Activated CD4-positive, alpha-beta T cell treated with anti-CD3 and anti-CD28 coated beads, Interleukin-2, Interleukin-6, amounts not matched to agents 100 ng/mL and 50 ng/mL, durations not matched to agents 16 hours and 8 hours (primary cell): ENCODE data around the gene ARPC5.
"Not testable (repeated sequence)": the region's sequence is repeated elsewhere in the genome, so short reads cannot be mapped to it uniquely, and the experiment has no call there.

ENCODE experiments used
- DNase-seq: peaks from one replicate; pipeline ENCODE4 v3.0.0-alpha.2; 2020

ARPC5 gene

DNA sequence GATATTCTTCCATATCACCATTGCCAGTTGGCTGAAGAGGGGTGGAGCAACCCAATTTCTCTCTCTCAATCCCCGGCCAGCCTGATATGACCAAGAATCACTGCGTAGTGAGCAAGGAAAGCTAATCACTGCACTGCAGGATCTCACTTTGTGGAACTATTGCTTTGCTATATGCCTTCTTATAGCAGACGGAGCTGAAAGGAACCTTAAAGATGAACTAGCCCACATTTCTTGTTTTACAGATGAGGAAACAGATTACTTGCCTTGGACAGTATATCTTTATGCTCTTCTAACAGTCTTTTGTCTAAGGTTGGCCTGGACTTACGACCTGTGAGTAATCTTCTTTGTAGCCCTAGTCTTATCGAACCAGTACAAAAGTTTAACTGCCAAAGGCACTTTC, 9.9 kb upstream of the ARPC5 start:
- no peak for DNase-seq

- no peak for DNase-seq
These were observed 6.6 kb upstream of the ARPC5 start for GRCh38 chr1:183642166-183642565.

DNA sequence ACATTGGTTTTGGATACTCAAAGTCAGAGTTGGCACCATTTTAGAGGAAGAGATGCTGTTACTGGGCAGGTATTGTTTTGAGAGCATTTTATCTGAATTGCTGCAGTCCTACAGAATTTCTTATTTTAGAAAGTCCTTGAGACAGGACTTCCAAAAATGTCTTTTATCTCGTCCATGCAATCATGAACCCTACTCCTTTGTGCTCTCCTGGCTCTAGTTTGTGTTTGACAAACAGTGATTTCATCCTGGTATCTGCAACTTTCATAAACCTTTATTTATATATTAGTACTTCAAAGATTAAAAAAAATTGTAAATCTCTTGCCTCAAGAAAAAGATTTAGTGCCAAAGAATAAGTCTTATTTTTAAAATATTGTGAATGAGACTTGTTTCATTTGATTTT, 4.6 kb upstream of the ARPC5 start:
- no peak for DNase-seq

DNA sequence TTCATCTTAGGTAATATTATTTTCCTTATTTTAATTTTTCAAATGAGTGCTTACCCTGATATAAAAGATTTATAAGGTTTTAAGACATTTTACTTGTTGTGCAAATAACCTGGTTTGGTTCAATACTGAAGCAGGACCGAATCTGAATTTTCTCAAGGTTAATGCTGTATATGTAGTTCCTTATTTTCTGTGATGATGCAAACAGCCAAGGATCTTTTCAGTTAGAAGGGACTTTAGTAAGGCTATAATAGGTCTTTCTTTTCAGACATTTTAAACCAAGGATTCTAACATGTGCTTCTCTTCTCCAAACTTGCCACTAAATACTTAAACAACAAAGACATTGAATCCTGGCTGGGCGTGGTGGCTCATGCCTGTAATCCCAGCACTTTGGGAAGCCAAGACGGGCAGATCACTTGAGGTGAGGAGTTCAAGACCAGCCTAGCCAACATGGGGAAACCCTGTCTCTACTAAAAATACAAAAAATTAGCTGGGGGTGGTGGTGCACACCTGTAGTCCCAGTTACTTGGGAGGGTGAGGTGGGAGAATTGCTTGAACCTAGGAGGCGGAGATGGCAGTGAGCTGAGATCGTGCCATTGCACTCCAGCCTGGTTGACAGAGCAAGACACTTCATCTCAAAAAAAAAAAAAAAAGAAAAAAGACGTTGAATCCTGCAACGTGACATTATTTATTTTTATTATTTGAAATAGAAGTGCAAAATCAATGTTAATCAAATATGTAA, 3.2 kb upstream of the ARPC5 start:
- no peak for DNase-seq

DNA sequence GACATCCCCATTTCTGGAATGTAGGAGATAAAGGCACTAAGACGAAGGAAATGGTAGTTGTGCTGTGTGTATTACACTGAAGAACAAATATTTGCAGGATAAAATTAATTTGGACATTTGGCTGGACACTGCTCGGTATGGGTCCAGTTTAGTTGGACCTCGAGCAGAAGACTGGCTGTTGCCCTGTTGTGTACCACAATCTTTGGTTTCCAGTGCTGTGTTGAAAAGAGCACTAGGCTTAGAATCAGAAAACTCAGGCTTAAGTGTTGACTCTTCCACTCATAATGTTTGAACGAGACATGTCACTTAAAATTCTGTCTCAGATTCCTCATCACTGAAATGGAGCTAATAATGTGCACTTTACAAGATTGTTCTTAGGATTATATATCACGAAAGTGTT, 1.2 kb upstream of the ARPC5 start:
- no peak for DNase-seq

DNA sequence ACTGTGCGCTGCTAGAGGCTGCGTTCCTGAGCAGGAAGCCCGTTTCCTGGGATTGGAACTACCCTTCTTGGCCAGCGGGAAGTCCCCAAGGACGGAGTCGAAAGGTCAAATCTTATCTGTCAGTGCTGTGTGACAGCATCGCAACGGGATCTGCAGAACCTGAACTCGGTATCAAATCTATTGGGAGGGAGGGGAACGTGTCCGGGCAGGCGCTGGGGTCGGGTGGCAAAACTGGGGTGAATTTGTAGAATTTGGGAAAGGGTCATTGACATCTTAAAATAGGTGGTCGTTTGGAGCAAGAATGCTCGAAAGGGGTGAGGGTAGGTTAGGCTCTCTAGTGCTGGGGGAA, 725 bp upstream of the ARPC5 start:
- no peak for DNase-seq

- no peak for DNase-seq
These were observed 431 bp downstream of the ARPC5 start for GRCh38 chr1:183635099-183635605.

DNA sequence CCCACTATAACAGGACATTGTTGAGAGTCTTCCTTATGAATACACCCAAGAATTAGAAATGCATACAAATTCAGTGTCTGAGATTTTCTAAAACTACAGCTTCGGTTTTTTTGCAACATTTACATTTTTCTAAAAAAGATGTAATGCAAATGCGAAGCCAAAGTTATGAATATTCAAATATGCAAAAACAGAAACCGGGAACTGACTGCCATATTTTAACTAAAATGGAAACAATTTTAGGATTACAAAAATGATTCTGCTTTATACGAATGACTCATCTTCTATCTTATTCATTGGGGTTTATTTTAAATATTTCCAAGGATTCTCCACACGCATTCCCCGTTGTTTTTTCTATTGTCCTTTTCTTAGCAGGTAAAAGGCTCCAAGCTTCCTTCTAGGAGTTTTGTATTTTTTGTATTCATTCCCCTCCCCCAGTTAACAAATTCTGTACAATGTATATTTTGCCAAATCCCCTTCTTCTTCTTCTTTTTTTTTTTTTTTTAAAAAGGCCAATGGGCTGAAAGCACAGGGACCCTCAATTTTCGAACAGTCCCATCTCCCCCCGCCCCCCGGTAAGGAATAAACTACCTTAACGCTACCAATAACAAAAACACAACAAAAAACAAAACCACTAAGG, 1.0 kb downstream of the ARPC5 start:
- no peak for DNase-seq

DNA sequence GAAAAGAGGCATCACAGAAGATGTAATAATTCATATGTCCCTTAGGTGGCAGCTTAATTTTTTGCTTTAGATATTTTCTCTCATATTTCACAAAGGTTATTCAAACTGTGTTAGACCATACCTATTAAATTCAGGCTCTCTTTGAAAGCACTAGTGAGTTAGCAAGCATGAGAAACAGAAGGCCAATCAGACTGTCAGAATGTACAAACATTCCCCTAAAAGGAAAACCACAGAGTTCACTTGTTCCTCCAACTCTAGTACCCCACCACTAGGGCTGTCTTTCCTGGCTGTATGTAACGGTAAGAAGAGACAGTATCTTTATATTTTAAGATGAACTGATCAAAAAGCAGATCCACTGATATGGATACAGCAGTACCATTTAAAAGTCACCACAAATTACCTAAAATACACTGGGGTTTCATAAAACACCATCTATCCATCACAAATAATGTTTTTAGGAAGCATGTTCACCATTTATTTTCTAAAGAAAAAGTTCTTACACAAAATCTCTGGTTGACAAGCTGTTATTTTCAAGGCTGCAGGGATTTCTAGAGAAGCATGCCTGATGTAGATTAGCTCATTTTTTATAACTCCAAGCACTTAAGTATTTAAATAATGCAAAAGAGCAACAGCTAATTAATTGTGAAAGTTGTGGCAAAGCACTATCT, 1.8 kb downstream of the ARPC5 start:
- DNase-seq: peak; percentile 81

DNA sequence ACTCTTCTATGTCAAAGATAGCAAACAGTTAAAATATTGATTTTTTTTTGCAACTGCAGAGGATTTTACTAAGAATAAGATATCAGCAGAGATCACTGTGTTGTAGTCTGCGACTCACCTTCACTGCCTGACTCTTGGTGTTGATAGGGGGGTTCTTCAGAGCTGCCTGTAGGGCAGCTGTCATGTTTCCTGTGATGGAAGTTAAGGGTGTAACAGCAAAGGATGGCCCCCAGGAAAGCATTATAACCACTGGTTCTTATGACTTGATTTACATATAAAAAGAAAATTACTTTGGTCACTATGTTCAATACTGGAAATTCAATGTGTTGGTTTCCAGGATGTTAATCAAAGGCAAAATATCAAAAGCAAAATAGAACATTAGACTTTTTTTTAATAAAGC, 2.6 kb downstream of the ARPC5 start:
- DNase-seq: peak; percentile 56

DNA sequence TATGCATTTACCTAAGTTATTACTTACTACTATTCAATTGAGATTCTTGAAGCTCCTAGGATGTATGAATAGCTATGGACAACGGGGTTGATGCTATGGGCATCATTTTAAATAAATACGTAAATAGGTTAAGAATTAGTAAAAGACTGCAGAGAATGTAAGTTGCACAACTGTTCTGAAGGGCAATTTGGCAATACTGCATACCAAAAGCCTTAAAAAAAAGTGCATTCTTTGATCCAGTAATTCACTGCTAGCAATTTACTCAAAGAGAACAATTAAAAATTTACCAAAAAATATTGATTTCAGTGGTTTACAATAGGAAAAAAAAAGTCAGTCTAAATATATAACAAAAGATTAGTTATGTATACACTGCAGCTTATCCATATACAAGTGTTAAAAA, 3.5 kb downstream of the ARPC5 start:
- no peak for DNase-seq

DNA sequence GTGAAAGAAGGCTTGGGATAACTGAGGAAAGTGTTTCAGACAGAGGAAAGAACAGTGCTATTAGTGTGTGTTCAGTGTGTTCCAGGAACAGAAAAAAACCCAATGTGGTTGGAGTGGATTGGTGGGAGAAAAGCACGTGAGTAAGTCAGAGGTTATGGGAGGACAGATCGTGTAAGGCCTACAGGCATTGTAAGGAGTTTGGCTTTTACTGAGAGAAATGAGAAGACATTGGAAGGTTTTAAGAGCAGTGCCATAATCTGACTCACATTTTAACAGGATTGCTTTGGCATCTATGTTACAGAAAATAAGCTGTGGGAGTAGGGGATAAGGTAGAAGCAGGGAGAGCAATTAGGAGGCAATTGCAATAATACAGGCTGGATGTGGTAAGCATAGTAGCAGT, 4.8 kb downstream of the ARPC5 start:
- no peak for DNase-seq

DNA sequence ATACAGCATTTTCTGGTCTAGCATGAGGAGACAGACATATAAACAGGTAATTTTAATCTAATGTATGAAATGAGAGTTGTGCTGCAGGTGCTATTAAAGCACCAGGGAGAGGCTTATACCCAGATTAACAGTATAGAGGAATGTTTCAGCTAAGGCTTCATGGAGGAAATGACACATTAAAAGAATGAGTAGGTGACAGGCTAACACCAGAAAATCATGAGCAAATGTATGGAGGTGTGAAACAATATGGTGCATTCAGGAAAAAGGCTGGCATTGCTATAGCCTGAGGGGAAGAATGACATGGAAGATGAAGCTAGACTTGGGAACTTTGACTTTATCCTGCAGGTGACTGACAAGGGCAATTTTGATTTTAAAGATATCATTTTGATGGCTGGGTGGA, 7.0 kb downstream of the ARPC5 start:
- DNase-seq: peak; percentile 38

GRCh38 chr1:183626236-183626635, 9.3 kb downstream of the ARPC5 start:
- DNase-seq: not testable (repeated sequence)

DNA sequence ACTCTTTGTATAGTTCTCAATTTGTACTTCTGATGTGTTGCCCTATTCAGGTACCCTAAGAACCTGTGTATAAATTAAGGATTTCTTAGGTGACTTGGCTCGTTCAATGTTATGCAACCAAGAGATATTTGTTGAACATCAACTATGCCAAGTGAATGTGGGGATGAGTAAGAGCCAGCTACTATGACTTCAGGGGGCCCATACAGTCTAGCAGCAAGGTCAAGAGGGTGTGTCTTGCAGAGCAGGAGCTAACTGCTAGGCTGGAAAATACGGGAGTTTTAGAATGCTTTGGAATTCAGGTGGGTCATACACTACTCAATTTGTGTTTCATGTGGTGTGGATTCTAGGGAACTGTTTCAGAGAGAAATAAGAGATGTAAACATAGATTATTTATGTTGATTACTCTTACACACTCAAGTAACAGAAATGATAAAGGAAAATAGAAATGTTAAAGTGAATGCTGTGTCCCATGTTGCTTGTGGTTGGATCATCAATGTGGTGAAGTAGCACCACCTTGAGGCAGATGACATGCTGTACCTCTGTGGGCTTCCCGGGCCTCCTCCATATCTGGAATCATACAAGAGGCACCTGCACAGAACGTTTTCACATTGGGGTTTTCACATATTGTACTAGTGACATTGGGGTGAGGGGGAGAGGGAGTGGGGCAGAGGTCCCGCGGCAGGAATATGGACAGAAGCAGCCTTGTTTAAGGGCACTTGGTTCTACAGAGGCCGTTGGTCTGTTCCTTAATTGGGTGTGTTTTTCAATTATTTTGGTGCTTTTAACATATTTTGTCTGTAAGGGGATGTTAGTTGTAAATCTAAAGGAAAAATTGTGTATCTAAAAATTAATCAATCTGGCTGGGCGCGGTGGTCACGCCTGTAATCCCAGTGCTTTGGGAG, 12.4 kb downstream of the ARPC5 start:
- DNase-seq: peak; percentile 65

GRCh38 chr1:183622013-183622412, 13.6 kb downstream of the ARPC5 start:
- DNase-seq: no peak

GRCh38 chr1:183620311-183620710, 15.3 kb downstream of the ARPC5 start:
- no peak for DNase-seq

GRCh38 chr1:183619781-183620180, 15.8 kb downstream of the ARPC5 start:
- no peak for DNase-seq

DNA sequence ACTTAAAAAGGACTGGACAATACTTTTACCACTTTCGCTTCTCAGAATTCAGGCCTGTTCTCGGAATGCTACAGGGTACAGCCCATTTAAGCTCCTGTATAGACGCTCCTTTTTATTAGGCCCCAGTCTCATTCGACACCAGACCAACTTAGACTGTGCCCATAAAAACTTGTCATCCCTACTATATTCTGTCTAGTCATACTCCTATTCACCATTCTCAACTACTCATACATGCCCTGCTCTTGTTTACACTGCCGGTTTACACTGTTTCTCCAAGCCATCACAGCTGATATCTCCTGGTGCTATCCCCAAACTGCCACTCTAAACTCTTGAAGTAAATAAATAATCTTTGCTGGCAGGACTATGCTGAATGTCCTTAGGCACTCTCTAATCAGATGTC, 17.4 kb downstream of the ARPC5 start:
- DNase-seq: not testable (repeated sequence)

GRCh38 chr1:183612975-183613374, 22.6 kb downstream of the ARPC5 start:
- not testable (repeated sequence) for DNase-seq

DNA sequence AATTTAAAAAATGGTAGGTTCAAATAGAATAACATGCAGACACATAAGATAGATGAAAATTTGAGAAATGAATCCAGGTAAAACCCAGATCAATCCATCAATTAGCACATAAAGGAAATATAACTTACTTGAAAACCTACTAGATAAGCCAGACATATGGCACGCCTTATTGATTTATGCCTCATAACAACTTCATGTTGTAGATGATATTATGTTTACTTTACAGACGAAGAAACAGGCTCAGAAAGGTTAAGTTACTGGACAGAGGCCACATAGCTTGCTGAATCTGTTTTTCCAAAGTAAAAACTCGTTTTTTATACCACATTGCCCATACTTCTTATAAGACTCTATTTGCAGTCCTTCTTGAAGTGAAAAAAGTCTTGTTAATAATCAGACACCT, 23.2 kb downstream of the ARPC5 start:
- DNase-seq: no peak

DNA sequence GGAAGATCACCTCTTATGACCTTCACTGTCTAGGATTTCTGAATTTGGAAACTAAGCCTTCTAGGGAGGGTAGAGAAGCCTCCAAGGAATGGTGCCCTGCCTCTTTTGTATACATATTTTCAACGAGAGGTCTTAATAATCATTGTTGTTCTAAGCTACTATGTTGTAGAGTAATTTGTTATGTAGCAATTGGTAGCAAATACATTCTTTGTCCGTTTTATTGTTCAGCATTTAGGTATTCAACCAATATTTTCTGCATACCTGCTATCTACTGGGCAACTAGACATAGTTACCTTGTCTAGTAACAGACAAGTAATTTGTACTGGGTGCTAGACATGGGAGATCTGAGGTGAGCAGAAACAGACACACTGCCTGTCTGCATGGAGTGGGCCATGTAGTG, 24.6 kb downstream of the ARPC5 start:
- no peak for DNase-seq
